HG03439 (cell line): ENCODE results near the gene RBP3.

ENCODE experiments used
- ATAC-seq: cut with Tn5 transposase; IDR thresholded peaks from one replicate; pipeline ENCODE4 v1.9.1; 2021; ENCODE audit warnings: mild to moderate bottlenecking, moderate library complexity; ENCODE audit not compliant: unreplicated experiment

RBP3 gene

DNA sequence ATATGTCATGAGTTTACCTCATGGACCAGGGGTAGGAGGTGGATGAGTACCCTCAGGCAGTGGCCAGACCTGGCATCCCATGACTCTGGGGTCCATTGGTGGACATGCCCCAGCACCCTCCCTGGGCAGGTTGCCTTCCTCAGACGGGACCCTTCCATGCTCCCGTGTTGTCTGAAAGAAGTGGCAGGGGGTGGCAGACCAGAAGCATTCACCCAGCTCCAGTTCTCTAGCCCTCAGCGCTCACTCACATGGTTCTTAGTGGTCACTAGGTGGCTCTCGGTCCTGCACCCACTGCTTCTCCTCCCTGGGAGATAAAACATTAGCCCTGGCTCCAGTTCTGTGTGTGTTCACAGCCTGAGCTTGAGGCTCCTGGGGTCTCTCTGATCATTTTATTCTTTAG, 6.0 kb downstream of the RBP3 start:
- ATAC-seq = no peak

DNA sequence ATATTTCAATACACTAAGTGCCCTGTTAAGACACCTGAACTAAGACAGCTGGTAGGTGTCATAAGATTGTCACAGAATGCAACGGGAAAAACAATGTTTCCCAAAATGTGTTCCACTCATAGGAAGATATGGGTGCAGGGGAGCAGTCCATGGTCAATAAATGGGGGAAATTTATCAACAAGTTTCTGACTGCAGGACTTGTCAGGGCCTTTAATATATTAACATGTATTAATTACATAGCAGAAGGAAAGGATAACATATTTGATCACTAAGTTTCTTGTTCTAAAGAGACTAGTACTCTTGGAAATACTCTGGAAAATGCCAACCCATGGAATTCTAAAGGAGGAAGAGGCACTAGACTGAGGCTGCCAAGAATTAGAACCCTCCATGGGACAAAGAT, 6.7 kb downstream of the RBP3 start:
- ATAC-seq = no peak

DNA sequence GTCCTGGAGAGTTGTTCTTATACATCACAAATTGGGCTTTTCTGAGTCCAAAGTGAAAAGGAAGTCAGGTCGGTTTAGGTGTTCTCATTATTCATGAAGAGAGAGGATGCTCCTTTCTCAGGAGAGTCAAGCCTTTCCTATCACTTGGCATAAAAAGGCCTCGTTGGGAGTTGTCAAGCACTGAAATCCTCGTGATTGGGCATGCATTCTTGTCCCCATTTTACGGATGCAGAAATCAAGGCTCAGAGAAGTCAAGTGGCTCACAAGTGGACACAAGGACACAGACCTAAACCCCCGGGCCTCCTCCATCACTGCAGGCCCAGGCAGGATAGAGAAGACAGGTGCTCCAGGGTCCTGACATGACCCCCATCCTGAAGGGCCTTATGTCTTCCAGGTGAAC, 8.5 kb downstream of the RBP3 start:
- no peak for ATAC-seq

DNA sequence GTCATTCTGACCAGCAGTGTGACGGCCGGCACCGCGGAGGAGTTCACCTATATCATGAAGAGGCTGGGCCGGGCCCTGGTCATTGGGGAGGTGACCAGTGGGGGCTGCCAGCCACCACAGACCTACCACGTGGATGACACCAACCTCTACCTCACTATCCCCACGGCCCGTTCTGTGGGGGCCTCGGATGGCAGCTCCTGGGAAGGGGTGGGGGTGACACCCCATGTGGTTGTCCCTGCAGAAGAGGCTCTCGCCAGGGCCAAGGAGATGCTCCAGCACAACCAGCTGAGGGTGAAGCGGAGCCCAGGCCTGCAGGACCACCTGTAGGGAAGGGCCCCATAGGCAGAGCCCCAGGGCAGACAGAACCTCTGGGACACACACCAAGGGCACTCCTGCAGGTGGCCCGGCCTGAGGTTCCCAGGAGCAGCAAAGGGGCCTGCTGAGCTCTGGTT, 9.0 kb downstream of the RBP3 start:
- no peak for ATAC-seq

DNA sequence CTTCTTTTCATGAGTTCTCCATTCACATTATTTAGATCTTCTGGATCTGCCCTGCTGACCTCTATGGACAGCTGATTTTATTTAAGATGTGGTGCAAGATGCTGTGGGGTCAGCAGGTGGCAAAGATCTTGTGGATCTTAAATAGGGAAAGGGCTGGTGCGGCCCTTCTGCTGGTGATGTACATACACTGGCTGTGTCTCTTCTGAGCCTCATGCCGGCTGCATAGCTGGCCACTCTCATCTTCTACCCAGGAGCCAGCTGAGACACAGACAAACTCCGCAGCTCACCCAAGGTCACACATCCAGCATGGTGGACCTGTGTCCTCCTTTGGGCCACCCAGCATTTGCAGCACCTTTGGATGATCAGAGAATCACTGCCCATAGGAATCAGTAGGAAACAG, 9.7 kb downstream of the RBP3 start:
- ATAC-seq = no peak

DNA sequence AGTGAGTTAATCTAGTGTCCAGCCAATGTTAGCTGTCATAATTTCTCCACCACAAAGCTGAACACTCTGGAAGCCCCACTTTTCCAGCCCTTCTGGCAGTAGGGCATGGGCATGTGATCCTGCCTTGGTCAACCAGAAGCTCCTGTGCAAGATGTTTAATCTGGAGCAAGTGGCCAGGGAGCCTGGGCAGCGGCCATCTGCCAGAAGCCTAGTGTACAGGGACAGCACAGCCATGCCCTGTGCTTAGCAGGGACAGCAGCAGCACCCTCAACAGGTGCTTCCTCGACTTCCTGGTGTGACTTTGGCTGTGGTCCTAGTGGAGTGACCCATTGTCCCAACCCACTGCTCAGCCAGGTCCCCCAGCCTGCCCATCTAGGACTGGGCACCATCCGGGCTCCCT, 10.3 kb downstream of the RBP3 start:
- no peak for ATAC-seq

DNA sequence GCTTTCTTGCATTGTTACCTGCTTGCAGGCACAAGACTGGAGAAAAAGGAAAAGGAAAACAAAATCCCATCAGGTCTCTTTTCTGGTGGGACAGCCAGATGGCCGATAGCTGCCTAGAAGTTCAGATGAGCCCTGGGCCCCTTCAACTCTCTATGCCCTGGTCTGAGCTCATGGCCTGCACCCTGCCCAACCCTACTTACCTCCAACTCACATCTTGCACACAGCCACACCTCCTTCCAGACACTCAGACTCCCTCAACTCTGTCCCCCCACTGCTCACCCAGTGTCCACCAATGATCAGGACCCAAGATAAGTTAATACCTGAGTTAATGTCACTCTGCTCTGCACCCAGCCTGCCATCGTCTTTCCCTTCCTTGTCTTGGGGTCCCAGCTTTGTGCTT, 10.9 kb downstream of the RBP3 start:
- ATAC-seq = no peak

DNA sequence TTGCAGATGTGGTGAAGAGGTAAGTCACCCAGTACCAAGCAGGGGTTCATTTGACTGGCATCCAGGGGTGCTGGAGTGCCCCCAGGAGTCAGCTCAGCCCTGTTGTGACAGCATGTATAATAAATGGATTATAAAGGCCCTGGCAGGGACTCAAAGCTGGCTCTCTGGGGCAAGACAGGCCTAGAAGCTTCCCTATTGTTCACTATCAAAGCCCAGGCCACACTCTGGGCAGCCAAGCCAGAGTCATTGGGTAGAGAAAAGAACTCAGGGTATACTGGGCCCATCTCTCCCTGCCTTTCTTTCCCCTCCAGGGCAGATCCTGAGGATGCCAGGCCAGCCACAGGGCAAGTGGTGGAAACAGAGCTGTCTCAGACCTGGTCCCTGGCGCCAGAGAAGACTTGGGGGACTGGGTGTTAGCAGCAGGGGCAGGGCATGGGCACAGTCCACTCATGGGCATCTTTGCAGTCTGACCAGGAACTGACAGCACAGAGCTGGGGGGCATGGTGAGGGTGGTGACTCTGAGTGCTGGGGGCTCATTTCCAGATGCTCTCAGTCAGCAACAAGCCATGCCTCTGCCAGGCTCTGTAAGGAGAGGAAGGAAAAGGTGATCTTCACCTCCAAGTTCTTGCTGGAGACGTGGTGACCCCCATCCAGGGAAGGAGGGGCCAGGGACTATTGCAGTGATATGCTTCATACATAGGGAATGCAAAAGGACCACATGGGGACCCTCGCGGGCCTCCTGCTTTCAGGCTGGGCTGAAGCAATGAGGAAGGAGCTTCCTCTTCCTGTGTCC, 11.7 kb downstream of the RBP3 start:
- ATAC-seq = no peak

DNA sequence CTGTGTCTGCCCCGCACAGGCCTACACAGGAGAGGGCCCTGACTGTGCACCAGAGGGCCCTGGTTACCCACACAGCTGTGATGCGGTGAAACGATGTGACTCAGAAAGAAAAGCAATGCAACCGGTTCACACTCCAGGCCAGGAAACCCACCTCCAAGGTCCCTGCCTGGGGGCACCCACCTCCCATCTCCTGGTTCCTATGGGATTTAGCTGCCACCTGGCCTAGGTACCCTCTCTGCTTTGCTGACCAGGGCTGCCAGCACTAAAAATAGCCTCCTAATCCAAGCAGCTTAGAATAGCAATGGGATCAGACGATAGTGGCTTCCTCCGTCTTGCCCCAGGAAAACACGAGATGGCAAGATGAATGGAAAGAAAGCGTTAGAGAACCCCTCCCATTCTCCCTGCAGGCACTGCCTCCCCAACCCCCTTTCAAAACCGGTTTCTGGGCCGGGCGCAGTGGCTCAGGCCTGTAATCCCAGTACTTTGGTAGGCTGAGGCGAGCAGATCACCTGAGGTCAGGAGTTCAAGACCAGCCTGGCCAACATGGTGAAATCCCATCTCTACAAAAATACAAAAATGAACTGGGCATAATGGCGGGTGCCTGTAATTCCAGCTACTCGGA, 12.4 kb downstream of the RBP3 start:
- ATAC-seq = no peak

DNA sequence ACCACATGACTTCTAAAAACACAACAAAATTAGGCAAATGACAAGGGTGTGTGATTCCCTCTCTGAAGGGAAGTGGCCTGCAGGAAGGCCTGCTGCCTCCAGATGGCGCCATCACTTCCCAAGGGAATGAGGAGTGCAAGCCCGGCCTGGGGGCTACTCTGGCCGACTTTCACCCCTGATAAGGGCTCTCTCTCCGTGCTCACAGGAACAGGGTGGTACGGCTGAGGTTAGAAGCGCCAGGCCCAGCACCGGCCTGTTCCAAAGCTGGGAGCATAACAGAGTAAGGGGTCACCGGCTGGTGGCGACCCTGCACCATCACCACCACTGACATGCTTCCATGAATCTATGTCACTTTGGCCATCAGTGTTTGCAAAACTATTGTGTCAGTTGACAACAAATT, 13.1 kb downstream of the RBP3 start:
- ATAC-seq = no peak

DNA sequence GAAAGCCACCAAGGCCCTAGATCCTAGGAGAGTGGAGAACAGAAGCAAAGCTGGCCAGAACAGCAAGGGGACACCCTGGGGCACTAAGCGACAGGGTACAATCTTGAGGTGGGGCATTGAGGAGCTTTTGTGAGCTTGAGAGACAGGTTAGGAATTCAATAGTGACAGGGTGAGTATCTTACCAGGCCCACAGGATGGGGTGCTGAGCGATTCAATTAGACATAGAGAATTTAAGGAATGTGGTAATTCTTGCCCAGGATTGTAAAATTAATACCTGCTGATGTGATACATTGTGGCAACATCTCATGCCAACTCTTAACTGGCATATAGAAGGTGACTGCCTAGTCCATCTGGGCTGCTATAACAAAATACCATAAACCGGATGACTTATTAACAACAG, 14.0 kb downstream of the RBP3 start:
- no peak for ATAC-seq

DNA sequence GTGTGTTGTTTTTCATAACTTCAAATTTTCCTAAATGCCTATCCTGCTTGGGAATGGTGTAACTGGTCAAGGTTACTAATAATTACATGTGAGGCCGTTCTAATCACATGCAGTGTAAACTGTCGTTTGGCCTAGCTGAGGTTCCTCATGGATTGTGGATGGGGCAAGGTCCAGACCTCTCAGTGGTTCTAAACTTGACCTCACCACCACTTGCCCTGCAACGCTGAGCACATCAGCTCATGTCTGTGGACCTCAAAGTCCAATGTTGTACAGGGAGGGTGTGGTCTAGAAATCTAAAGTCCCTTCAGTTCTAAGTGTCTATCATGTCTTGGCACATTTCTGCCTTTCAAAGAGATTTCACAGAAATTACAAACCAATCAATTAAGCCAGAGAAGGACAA, 15.6 kb downstream of the RBP3 start:
- ATAC-seq = no peak

DNA sequence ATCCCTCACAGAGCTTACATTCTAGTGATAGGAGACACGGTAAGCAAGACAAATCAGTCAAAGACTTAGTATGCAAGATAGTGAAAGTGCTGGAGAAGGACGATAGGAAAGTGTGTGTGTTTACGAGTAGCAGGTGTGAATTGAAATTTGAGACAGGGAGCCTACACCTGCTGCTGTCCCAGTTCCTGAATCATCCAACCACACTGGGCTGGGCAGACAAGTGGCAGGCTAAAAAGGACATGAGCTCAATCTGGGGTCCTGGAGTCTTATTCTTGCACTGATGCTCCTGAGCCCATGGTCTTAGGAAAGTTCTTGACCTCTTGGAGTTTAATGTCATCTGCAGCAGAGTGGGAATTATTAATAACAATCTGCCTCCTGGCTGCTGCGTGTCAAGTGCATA, 16.2 kb downstream of the RBP3 start:
- no peak for ATAC-seq

DNA sequence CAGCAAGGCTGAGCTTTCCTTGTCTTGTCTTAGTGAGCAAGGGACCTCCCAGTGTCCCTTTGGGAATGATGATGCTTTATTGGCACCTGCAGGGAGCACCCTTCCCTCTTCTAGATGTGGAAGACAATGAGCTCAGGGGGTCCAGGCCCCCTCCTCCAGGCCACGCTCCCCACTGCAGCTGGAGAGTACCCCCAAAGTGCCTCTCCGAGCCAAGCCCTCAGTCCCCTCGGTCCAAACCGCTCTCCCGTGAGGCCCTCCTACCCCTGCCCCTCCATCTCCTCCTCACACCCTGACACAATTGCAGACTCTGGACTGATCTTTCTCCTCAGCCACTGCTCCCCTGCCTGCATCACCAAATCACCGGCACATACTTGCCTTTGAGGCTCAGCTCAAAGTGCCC, 16.7 kb downstream of the RBP3 start:
- no peak for ATAC-seq

DNA sequence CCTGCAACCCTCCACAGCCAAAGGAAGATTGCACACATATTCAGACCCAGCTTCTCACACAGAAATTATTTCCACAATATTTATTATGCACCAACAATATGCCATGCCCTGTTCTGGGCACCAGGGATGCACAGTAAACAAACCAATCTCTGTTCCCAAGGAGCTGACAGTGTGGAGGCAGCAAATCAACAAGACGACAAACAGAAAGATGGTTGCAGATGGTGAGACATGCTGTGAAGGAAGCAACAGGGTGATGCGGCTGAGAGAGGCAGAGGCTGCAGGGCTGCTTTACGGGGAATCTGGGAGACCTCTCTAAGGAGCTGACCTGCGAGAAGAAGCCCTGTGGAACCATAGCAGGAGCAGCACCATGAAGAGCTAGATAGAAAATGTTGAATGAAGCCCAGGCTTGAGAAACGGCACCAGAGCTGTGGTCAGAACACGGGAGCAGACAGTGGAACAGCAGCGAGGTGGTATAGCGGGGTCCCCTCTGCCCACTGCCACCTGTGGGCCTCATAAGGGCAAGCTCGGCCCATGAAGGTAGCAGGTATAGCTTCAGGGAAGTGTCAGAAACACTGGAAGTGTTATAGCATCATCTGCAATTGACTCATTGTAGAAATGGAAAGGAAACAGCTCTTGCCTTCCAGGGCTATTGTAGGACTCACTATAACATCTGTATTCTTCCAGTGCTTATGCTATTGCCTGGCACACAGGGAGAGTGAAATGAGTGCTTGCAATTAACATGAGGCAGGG, 17.4 kb downstream of the RBP3 start:
- ATAC-seq = no peak

DNA sequence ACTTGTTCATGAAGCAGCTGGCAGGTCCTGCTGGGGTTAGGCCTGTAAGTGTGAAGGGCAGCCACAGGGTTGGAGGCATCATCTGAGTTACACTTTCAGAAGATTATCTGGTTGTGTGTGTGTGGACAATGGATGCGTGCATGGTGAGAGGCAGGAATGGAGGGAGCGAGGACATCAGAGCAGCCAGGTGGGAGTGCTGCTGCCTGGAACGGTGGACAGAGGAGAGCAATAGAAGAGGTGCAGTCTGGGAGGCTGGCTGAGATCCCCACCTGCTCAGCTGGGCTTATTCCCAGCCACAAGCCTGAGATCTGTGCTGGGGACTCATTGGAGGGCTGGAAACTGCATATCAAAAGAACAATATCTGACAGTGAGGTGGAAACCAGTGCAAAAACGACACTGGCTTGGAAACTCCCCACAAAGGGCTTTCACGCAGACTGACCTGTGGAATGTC, 18.0 kb downstream of the RBP3 start:
- no peak for ATAC-seq

DNA sequence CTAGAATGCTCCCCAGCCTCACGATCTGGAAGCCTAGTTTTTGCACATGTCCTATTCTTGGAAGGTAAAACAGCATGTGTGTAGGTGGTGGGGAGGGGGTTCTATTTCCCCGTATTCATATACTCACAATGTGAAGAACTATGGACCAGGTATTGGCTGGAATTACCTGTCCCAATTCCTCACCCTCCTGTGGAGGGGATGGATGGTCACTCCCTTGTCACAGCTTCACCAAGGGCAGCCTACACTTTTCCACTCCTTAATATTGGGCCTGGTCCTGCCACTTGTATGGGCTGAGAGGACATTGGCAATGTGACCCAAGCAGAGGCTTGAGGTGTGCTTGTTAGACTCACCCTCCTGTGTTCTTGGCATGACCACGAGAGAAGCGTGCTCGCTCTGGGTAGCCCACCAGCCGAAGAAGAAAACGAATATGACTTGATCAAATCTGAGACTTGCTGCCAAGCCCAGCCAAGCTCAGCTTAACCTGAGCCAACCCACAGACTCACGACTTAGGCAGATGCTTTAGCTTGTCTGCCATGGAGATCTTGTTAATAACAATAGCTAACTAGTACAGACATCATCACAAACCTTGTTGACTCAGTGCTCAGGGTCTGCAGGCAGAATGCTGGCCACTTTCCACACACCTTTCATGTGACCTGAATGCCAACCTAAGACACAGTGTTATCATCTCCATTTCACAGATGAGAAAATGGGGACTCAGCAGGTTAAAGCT, 18.7 kb downstream of the RBP3 start:
- ATAC-seq = no peak

DNA sequence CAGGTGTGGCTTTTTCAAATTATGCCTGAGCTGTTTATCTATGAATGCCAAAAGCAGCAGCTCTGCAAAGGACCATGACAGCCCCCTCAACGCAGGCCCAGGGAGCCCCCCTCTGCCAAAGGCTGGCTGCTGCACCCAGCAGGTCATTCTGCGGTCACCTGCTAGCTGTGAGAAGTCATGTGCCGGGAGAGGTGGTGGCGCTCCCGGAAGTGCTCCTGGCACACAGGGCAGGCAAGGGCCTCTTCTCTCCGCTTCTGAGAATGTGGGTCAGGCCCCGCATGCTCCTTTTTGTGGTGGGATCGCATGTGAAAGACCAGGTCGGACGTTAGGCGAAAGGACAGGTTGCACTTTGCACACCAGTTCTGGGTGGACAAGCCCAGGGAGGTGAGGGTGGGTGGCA, 19.5 kb downstream of the RBP3 start:
- no peak for ATAC-seq

DNA sequence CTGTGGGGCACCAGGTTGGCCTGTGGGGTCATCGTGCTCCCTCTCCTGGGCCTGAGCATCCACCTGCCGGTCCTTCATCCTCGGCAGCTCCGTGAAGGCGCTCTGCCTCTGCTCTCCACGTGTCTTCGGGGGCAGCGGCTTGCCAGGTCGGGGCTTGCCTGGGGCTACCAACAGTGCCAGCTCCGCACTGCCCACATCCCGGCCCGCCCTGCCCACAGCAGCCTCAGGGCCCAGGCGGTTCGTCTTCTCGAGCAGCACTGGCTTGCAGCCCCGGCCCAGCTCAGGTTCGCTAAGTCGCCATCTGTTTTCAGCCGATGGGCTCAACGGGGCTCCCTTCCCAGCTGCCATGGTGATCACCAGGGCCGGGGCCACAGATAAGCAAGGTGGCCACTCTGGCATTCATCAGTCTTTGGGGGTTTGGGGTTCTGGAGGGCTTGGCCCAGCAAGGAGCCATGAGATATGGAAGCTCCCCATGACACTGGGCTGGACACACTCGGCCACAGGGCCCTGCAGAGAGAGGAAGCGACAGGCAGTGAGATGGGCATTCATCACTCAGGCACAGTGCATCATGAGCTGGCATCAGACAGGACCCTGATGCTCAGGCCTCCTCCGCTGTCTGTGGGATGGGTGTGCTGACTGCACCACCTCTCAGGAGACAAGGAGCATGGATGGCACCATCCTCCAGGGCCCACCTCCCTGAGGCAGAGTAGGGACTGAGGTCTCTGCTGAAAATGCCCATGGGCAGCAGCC, 20.4 kb downstream of the RBP3 start:
- ATAC-seq = no peak

DNA sequence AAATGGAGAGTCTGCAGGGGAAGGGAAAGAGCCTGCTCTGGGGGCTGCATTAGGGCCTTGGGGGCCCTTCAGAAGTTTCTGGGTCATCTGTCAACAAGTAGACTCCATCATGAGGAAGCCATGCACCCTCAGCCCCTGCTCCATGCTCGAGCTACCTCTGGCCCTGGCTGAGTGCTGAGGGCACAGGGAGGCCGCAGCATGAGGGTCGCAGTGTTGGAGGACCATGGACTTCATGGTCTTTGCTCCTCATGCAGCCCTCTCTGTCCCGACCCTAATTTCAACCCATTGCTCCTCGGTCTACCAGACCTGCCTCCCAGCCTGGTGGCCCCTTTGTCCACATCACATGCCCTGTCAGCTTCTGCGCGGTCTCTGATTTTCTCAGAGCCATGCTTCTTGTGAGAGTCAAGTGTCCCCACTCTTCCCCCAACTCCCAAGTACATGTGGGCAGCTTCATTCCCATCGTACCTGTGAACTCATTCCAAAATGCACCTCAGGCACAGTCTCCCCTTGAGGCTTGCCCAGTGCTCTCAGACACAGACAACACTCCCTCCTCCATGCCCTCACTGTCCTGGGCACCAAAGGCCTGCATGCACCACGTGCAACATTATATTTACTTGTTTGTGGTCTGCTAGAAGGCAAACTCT, 21.2 kb downstream of the RBP3 start:
- ATAC-seq = no peak
